Stimulated activated CD4-positive, alpha-beta T cell treated with anti-CD3 and anti-CD28 coated beads, Interleukin-12 subunit alpha, Interleukin-12 subunit beta, amount 100 ng/mL, for 24 hours (primary cell): ENCODE measurements around the gene PCGF3.

Experiments
- DNase-seq, 2 experiments: peaks; one replicate each; pipeline ENCODE4 v3.0.0-alpha.2; 2020; ENCODE audit warnings: low read depth in 2 of 2

Gene PCGF3

GRCh38 chr4:705278-706082 is at the start of gene PCGF3:
Gene PCGF3, plus strand, starts transcription at chr4:705832. Its CDS starts 27,849 bp downstream, at chr4:733681.
- DNase-seq, result peak; percentile 96 to 98

- no peak for DNase-seq
These were observed 48.9 kb upstream of the PCGF3 start for GRCh38 chr4:656436-657337.

- DNase-seq, result no peak
These were observed 48.2 kb upstream of the PCGF3 start for GRCh38 chr4:657338-657833.

GRCh38 chr4:657834-658667 is 47.6 kb upstream of the PCGF3 start:
- no peak for DNase-seq

- DNase-seq, result no peak
These were observed 46.7 kb upstream of the PCGF3 start for GRCh38 chr4:658681-659667.

GRCh38 chr4:659851-660250 is 45.8 kb upstream of the PCGF3 start:
- DNase-seq, result no peak

- no peak for DNase-seq
These were observed 45.2 kb upstream of the PCGF3 start for GRCh38 chr4:660401-660800.

GRCh38 chr4:661231-661630 is 44.4 kb upstream of the PCGF3 start:
- no peak for DNase-seq

- no peak for DNase-seq
These were observed 43.5 kb upstream of the PCGF3 start for GRCh38 chr4:661881-662761.

GRCh38 chr4:663046-663437 is 42.6 kb upstream of the PCGF3 start:
- DNase-seq, result no peak

- DNase-seq, result peak in 1 of 2 experiments; percentile 73
These were observed 41.9 kb upstream of the PCGF3 start for GRCh38 chr4:663438-664428.

- no peak for DNase-seq
These were observed 40.9 kb upstream of the PCGF3 start for GRCh38 chr4:664713-665231.

GRCh38 chr4:665381-665750 is 40.3 kb upstream of the PCGF3 start:
- no peak for DNase-seq

GRCh38 chr4:665751-666435 is 39.7 kb upstream of the PCGF3 start:
- no peak for DNase-seq

- DNase-seq, result no peak
These were observed 39.2 kb upstream of the PCGF3 start for GRCh38 chr4:666436-666810.

- no peak for DNase-seq
These were observed 38.6 kb upstream of the PCGF3 start for GRCh38 chr4:666822-667544.

GRCh38 chr4:667545-667925 is 38.1 kb upstream of the PCGF3 start:
- DNase-seq, result no peak
